ENCODE results near the gene SPOP.

Gene SPOP

DNA sequence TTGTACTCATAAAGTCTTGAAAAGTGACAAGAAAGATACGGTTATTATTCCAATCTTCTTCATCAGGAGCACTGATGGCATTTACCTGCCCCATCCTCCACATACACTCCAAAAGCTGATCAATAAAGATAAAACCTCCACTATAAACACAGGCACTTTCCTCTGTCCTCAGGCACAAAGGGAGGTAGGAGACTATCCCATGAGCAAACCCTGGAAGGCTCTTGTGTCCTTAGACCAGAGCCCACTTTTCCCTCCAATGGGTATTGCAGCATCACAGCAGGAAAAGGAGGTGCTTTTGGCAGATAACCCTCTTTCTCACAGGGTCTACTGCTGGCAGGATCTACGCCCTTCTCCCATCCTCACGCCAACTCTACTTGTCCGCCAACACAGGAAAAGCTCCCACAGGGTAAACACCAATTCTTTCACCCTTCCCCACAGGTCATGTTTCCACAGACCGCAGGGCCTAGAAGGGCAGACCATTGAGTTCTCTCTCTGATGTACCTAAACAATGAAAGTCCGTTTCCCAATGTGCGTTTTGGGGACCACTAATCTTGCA is 73.5 kb downstream of the SPOP start:
- no peaks in the 10 kb centered on the region for H3K27me3 ChIP-seq (ENCODE audit: control insufficient read depth in 1 of 2, insufficient read depth in 2 of 2, low read length in 2 of 2)
- H3K9ac ChIP-seq (ENCODE audit: low read length): no peak overlapping the region
- H3K27ac ChIP-seq (ENCODE audit: low read depth, low read length): no peak overlapping the region
- H3K4me1 ChIP-seq (ENCODE audit: insufficient read depth, low read length): peaks cover 25% of the 10 kb centered on the region
- H3K9me3 ChIP-seq (ENCODE audit: low read length): no peaks in the 10 kb centered on the region
- peaks cover 90% of the 10 kb centered on the region for H3K36me3 ChIP-seq (ENCODE audit: insufficient read depth, low read length)
- no peak overlapping the region for H3K4me3 ChIP-seq (ENCODE audit: low read depth in 1 of 2, low read length in 2 of 2)

DNA sequence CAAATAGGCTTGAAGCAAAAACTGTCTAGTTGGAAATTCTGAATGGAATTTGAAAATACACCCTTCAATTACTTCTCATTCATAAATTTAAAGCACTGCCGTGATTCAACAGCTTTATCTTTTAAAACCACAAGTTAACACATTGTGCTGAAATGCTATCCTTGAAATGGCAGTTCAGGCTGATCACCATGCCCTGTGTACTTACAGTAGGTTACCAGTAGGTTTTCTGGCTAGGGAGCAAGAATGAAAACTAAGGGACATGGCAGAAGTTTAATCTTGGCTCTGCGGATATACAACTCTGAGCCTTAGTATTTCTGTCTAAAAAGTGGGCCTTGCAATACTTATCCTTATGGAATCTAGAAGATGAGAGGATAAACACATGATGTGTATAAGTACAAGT is 74.2 kb downstream of the SPOP start:
- H3K4me1 ChIP-seq (ENCODE audit: insufficient read depth, low read length): peaks cover 25% of the 10 kb centered on the region
- H3K9me3 ChIP-seq (ENCODE audit: low read length): no peaks in the 10 kb centered on the region
- H3K27ac ChIP-seq (ENCODE audit: low read depth, low read length): no peak overlapping the region
- no peak overlapping the region for H3K4me3 ChIP-seq (ENCODE audit: low read depth in 1 of 2, low read length in 2 of 2)
- no peak overlapping the region for H3K9ac ChIP-seq (ENCODE audit: low read length)
- peaks cover 89% of the 10 kb centered on the region for H3K36me3 ChIP-seq (ENCODE audit: insufficient read depth, low read length)
- H3K27me3 ChIP-seq (ENCODE audit: control insufficient read depth in 1 of 2, insufficient read depth in 2 of 2, low read length in 2 of 2): no peaks in the 10 kb centered on the region

DNA sequence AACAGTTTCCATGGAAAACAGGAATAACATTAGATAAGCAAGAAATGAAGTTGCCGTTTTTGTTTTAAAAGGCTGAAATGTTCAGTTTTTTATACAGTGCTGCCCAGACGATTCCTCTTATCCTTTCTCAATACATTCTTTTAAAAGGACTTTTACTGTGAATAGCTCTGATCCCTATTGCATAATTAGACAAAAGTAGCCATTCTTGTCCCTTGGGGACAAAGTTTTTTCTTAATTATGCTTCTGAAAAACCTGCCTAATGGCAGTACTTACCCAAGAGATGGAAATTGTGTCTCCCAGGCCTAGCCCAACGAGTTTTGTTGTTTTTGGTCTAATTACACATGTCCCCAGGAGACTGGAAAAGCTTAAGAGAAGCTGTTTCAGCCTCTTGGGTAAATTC is 74.7 kb downstream of the SPOP start:
- H3K9me3 ChIP-seq (ENCODE audit: low read length): no peaks in the 10 kb centered on the region
- H3K4me3 ChIP-seq (ENCODE audit: low read depth in 1 of 2, low read length in 2 of 2): no peak overlapping the region
- H3K27ac ChIP-seq (ENCODE audit: low read depth, low read length): no peak overlapping the region
- H3K9ac ChIP-seq (ENCODE audit: low read length): no peak overlapping the region
- peaks cover 89% of the 10 kb centered on the region for H3K36me3 ChIP-seq (ENCODE audit: insufficient read depth, low read length)
- H3K4me1 ChIP-seq (ENCODE audit: insufficient read depth, low read length): peaks cover 30% of the 10 kb centered on the region
- H3K27me3 ChIP-seq (ENCODE audit: control insufficient read depth in 1 of 2, insufficient read depth in 2 of 2, low read length in 2 of 2): no peaks in the 10 kb centered on the region

DNA sequence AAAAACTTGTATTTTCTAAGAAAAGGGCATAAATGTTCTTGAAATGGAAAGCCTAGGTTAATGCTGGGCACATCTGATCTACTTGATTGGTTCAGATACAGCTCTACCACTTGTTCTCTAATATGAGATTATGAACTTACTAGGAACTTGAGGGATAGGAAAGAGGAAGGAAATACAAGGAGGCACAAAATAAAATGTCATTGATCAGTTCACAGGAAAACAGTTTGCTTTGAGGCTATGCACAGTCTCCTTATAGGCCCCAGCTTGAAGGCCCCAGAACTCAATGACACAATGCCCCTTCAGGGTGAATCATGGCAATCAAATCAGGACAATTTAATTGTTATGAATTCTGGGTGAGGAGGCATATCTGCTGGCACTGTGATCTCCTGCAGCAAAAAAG is 75.1 kb downstream of the SPOP start:
- no peaks in the 10 kb centered on the region for H3K27me3 ChIP-seq (ENCODE audit: control insufficient read depth in 1 of 2, insufficient read depth in 2 of 2, low read length in 2 of 2)
- H3K9me3 ChIP-seq (ENCODE audit: low read length): no peaks in the 10 kb centered on the region
- H3K36me3 ChIP-seq (ENCODE audit: insufficient read depth, low read length): peaks cover 90% of the 10 kb centered on the region

DNA sequence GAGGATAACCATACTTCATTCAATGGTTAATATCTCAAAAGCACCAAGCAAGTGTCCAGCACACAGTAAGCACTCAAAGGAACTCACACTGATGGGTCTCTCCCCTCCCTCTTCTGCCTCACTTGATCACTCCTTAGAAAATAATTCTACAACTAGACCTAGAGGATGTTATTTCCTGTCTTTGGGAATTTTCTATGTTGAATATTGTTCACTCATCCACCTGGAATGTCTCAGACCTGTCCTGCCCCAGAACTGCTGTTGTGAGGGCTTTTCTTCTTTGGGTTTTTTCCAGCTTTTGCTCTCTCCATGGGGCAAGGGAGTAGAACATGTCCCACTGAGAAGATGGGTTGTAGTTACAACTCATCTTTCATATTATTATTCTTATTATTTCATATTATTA is 76.9 kb downstream of the SPOP start:
- H3K9ac ChIP-seq (ENCODE audit: low read length): no peak overlapping the region
- no peak overlapping the region for H3K27ac ChIP-seq (ENCODE audit: low read depth, low read length)
- H3K36me3 ChIP-seq (ENCODE audit: insufficient read depth, low read length): peaks cover 92% of the 10 kb centered on the region
- H3K4me1 ChIP-seq (ENCODE audit: insufficient read depth, low read length): peaks cover 32% of the 10 kb centered on the region
- H3K4me3 ChIP-seq (ENCODE audit: low read depth in 1 of 2, low read length in 2 of 2): no peak overlapping the region
- H3K27me3 ChIP-seq (ENCODE audit: control insufficient read depth in 1 of 2, insufficient read depth in 2 of 2, low read length in 2 of 2): no peaks in the 10 kb centered on the region
- H3K9me3 ChIP-seq (ENCODE audit: low read length): no peaks in the 10 kb centered on the region

More for the DNA sequence above, 75.1 kb downstream of the SPOP start:
- no peak overlapping the region for H3K4me3 ChIP-seq (ENCODE audit: low read depth in 1 of 2, low read length in 2 of 2)
- peaks cover 32% of the 10 kb centered on the region for H3K4me1 ChIP-seq (ENCODE audit: insufficient read depth, low read length)
- no peak overlapping the region for H3K27ac ChIP-seq (ENCODE audit: low read depth, low read length)
- no peak overlapping the region for H3K9ac ChIP-seq (ENCODE audit: low read length)

DNA sequence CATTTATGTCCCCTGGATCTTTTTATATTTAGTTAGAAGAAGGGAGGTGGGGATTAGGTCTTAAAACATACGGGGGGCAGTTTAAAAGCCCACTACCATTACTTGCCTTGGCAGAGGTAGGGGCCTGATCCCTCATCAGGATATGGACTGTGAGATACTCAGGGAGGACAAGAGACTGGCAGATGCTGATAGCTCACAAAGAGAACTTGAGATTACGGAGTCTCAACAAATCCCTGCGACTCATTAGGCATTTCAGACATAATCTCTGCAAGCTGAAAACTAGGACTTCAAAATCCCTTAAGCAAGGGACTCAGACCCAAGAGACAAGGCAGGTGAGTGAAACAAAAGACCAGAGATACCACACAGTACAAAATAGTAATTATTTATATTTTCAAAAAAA is 79.0 kb downstream of the SPOP start:
- H3K27ac ChIP-seq (ENCODE audit: low read depth, low read length): no peak overlapping the region

DNA sequence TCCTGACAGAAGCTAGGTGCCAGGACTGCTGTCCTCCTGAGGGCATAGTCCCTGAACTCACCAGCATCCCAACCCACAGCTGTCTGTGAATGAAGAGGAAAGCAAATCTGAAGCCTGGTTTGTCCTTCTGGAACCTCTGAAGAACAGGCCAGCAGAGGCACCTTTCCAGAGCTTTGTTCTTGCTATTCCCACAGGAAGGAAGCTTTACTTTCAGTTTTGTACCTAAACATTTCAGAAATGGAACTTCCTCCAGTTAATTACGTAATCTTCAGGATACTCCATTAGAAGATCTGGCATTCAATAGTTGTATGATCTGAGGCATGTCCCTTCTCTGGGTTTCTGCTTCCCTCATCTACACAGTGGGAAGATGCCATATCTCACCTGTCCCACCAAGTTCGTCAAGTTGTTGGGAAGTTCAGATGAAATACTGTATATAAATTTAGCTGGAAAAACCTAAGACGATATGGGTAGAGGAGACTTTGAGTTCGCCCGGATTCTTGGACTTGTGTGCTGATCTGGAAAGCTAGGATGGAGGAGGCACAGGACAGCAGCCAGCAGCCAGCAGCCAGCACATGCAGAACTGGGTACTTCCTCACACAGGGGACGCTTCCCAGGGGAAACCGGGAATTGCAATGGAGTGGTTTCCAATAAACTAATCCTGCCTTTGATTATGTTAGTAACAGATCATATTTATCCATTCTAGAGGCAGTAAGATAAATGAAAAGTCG is 79.8 kb downstream of the SPOP start:
- Histone ChIP-seq H3K27me3 (ENCODE audit: control insufficient read depth in 1 of 2, insufficient read depth in 2 of 2, low read length in 2 of 2) (no peaks in the 10 kb centered on the region), H3K9me3 (ENCODE audit: low read length) (no peaks in the 10 kb centered on the region), H3K4me1 (ENCODE audit: insufficient read depth, low read length) (peaks cover 24% of the 10 kb centered on the region), H3K27ac (ENCODE audit: low read depth, low read length) (no peak overlapping the region), H3K36me3 (ENCODE audit: insufficient read depth, low read length) (peaks cover 77% of the 10 kb centered on the region), H3K9ac (ENCODE audit: low read length) (no peak overlapping the region), H3K4me3 (ENCODE audit: low read depth in 1 of 2, low read length in 2 of 2) (no peak overlapping the region)

More for the DNA sequence above, 79.0 kb downstream of the SPOP start:
- Histone ChIP-seq H3K4me1 (ENCODE audit: insufficient read depth, low read length) (peaks cover 32% of the 10 kb centered on the region), H3K4me3 (ENCODE audit: low read depth in 1 of 2, low read length in 2 of 2) (no peak overlapping the region), H3K27me3 (ENCODE audit: control insufficient read depth in 1 of 2, insufficient read depth in 2 of 2, low read length in 2 of 2) (no peaks in the 10 kb centered on the region), H3K9me3 (ENCODE audit: low read length) (no peaks in the 10 kb centered on the region), H3K36me3 (ENCODE audit: insufficient read depth, low read length) (peaks cover 85% of the 10 kb centered on the region), H3K9ac (ENCODE audit: low read length) (no peak overlapping the region)

DNA sequence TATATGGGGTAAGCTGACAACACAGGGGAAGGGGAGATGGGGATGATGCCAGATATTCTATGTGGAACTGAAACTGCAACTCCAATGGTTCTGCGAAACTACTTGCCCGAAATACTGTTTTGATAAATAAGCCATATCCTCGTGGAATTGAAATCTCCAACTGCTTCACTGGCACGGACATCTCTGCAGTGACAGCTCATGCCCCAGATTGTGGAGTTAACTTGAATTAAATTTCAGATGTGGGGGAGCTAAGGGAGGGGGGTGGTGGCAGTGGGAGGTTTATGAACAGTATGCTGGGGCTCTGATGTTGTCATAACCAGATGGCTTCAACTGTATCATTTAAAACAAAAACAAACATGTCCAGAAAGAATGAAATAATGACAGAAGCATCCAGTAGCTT is 80.5 kb downstream of the SPOP start:
- Histone ChIP-seq H3K9ac (ENCODE audit: low read length) (no peak overlapping the region), H3K4me3 (ENCODE audit: low read depth in 1 of 2, low read length in 2 of 2) (no peak overlapping the region), H3K27ac (ENCODE audit: low read depth, low read length) (no peak overlapping the region), H3K9me3 (ENCODE audit: low read length) (no peaks in the 10 kb centered on the region), H3K4me1 (ENCODE audit: insufficient read depth, low read length) (peaks cover 17% of the 10 kb centered on the region), H3K27me3 (ENCODE audit: control insufficient read depth in 1 of 2, insufficient read depth in 2 of 2, low read length in 2 of 2) (no peaks in the 10 kb centered on the region), H3K36me3 (ENCODE audit: insufficient read depth, low read length) (peaks cover 78% of the 10 kb centered on the region)

DNA sequence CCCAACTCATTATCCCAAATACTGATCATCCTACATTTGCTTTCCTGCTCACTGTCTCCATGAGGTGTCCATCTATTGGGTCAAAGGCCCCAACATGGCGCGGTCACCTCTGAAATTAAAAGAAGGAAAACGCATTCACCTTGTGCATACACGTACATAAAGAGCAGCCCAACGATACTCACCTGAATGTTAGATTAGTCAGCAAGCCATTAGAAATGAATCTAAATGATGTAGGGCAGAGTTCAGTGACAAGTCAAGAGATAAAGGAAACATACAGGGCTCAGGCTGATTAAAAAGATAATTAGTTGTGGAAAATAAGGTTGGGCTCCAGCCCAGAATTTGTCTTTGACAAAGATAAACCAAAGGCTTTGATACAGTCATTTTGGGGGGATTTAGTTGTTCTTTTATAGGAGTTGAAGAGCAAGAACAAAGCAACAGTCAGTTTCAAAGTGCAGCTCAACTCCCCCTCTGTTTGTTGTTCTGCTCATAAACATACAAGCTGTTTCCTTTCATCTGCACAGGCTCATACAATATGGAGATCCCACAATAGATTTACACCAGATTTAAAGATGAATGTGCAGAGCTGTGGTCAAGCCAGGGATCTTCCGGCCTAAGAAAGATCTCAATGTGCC is 81.2 kb downstream of the SPOP start:
- peaks cover 10% of the 10 kb centered on the region for H3K4me1 ChIP-seq (ENCODE audit: insufficient read depth, low read length)
- no peaks in the 10 kb centered on the region for H3K27me3 ChIP-seq (ENCODE audit: control insufficient read depth in 1 of 2, insufficient read depth in 2 of 2, low read length in 2 of 2)
- H3K9me3 ChIP-seq (ENCODE audit: low read length): no peaks in the 10 kb centered on the region
- no peak overlapping the region for H3K27ac ChIP-seq (ENCODE audit: low read depth, low read length)
- H3K4me3 ChIP-seq (ENCODE audit: low read depth in 1 of 2, low read length in 2 of 2): no peak overlapping the region
- H3K36me3 ChIP-seq (ENCODE audit: insufficient read depth, low read length): peaks cover 74% of the 10 kb centered on the region
- H3K9ac ChIP-seq (ENCODE audit: low read length): no peak overlapping the region

DNA sequence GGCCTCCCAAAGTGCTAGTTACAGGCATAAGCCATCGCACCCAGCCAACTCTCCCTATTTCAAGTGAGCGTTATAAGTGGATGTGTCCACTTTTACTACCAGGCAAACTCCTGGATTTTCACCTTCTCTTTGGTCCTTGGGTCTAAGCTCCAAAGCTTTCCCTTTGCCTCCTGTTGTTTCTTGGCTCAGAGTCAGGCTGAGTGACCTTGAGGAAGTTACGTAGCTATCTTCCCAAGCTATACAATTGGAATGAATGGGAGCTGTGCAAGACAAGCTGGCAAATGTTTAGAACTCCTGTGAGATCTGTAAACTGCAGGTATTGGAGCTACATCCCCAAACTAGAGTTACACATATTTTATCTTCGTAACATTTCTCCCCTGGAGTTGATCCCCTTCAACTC is 81.9 kb downstream of the SPOP start:
- Histone ChIP-seq H3K4me1 (ENCODE audit: insufficient read depth, low read length) (peaks cover 6% of the 10 kb centered on the region), H3K27me3 (ENCODE audit: control insufficient read depth in 1 of 2, insufficient read depth in 2 of 2, low read length in 2 of 2) (no peaks in the 10 kb centered on the region), H3K9me3 (ENCODE audit: low read length) (no peaks in the 10 kb centered on the region), H3K36me3 (ENCODE audit: insufficient read depth, low read length) (peaks cover 67% of the 10 kb centered on the region), H3K27ac (ENCODE audit: low read depth, low read length) (no peak overlapping the region), H3K4me3 (ENCODE audit: low read depth in 1 of 2, low read length in 2 of 2) (no peak overlapping the region), H3K9ac (ENCODE audit: low read length) (no peak overlapping the region)

DNA sequence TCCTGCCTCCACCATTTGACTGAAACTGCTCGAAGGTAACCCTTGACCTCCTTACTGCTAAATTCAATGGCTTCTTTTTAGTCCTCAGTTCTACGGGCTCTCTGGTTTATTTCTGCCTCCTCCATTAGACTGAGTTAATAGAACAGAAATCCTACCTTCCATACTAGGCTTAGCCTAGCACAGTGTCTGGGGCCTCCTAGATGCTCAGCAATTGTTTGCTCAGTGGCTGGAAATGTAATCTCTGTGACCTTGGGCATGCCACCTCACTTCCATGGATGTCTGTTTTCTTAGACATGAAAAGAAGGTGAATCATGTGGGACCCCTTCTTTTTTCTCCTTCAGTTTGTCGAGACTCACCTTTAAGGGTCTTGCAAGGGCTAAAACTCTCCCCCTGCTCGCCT is 82.6 kb downstream of the SPOP start:
- Histone ChIP-seq H3K4me3 (ENCODE audit: low read depth in 1 of 2, low read length in 2 of 2) (no peak overlapping the region), H3K4me1 (ENCODE audit: insufficient read depth, low read length) (peaks cover 6% of the 10 kb centered on the region), H3K27me3 (ENCODE audit: control insufficient read depth in 1 of 2, insufficient read depth in 2 of 2, low read length in 2 of 2) (no peaks in the 10 kb centered on the region), H3K9me3 (ENCODE audit: low read length) (no peaks in the 10 kb centered on the region), H3K9ac (ENCODE audit: low read length) (no peak overlapping the region), H3K36me3 (ENCODE audit: insufficient read depth, low read length) (peaks cover 61% of the 10 kb centered on the region), H3K27ac (ENCODE audit: low read depth, low read length) (no peak overlapping the region)

DNA sequence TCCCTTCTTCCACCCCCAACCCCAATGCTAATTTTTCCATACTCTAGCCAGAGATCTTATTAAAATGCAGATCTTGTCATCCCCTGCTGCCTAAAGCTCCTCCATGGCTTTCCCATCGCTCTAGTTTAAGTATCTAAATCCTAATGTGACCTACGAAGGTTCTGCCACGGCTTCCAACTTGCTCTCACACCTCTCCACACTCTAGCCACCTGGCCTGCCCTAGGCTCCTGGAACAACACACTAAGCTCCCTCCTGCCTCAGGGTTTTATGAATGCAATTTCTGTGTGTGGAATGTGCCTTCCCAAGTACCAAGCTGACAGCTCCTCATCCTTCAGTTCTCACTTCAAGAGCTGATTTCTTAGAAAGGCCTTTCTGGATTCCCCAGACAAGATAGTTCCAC is 85.6 kb downstream of the SPOP start:
- Histone ChIP-seq H3K9me3 (ENCODE audit: low read length) (no peaks in the 10 kb centered on the region), H3K4me1 (ENCODE audit: insufficient read depth, low read length) (no peaks in the 10 kb centered on the region), H3K27ac (ENCODE audit: low read depth, low read length) (no peak overlapping the region), H3K36me3 (ENCODE audit: insufficient read depth, low read length) (peaks cover 36% of the 10 kb centered on the region), H3K9ac (ENCODE audit: low read length) (no peak overlapping the region), H3K27me3 (ENCODE audit: control insufficient read depth in 1 of 2, insufficient read depth in 2 of 2, low read length in 2 of 2) (no peaks in the 10 kb centered on the region), H3K4me3 (ENCODE audit: low read depth in 1 of 2, low read length in 2 of 2) (no peak overlapping the region)

All from muscle layer of colon (tissue), 2 donors.